Measurements from ENCODE around the gene ALKBH8. TPM values are rescaled to one million over a fixed set of nuclear protein-coding genes. Genes with fewer than 3 reads are reported as not detected.

Gene ALKBH8
- total RNA-seq, 1 experiment from 2014 or later: 9.1 TPM

DNA sequence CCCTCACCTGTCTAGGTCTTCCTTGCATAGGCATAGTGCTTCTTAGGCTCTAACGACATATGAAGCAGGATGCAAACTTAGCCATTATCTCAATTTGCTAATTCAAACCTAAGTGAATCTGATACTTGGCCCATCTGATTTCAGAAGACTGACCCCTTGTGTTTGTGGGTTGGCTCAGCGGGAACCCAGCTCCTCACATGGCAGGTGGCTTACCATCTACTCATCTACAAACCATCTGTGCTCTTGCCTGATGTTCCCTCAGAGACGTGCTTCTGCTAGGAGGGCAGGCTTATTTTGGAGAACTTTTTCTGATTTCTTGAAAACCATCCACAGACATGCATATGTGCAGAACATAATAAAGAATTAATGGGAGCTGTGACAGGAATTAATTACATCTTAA is 40.6 kb upstream of the ALKBH8 start:
- TF ChIP-seq SIN3A (IDR thresholded peaks at IDR 0.05; ENCODE audit: borderline replicate concordance, insufficient read depth, low read depth, low read length) (no peak), POLR2AphosphoS5 (IDR thresholded peaks at IDR 0.05; ENCODE audit: low read depth, low read length) (no peak)
- TF ChIP-seq, protein P1, sequence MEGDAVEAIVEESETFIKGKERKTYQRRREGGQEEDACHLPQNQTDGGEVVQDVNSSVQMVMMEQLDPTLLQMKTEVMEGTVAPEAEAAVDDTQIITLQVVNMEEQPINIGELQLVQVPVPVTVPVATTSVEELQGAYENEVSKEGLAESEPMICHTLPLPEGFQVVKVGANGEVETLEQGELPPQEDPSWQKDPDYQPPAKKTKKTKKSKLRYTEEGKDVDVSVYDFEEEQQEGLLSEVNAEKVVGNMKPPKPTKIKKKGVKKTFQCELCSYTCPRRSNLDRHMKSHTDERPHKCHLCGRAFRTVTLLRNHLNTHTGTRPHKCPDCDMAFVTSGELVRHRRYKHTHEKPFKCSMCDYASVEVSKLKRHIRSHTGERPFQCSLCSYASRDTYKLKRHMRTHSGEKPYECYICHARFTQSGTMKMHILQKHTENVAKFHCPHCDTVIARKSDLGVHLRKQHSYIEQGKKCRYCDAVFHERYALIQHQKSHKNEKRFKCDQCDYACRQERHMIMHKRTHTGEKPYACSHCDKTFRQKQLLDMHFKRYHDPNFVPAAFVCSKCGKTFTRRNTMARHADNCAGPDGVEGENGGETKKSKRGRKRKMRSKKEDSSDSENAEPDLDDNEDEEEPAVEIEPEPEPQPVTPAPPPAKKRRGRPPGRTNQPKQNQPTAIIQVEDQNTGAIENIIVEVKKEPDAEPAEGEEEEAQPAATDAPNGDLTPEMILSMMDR (IDR thresholded peaks at IDR 0.05): peak; percentile 54
- H3K27me3 ChIP-seq (ENCODE audit: control insufficient read depth, insufficient read depth, low read length): no peaks in the 10 kb centered on the region
- ATAC-seq: no peak

DNA sequence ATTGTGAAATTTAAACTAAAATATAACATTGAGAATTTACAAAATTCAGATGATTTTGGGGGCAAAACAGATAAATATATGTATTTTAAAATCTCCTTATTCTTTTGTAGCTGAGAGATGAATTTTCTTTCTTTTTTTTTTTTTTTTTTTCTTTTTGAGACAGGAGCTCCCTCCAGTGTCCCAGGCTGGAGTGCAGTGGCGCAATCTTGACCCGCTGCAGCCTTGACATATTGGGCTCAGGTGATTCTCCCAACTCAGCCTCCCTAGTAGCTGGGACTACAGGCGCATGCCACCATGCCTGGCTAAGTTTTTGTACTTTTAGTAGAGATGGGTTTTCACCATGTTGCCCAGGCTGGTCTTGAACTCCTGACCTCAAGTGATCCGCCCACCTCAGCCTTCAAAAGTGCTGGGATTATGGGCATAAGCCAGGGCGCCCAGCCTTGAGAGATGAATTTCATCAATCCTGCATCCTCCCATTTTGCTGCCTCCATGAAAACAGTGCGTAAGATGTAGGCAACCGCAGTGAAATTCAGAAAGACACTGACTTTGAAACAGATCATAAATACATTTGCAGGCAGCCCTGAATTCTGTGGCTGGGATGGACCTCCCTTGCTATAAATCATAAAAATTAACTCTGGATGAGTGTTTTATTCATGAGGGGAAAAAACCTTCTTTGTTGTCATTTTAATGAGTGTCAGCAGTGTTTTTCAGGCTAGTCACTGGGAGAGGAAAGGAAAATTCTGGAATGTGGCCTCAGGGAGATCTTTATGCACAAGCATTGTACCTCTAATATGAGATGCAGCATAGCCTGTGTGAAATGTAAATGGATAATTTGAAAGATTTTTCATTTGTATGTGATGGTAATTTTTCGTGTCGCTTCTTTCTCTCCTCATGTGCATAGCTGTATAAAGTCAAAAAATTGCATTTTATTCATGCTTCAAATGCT is 39.8 kb upstream of the ALKBH8 start:
- H3K27ac ChIP-seq (ENCODE audit: low read length): no peak overlapping the region
- no TSS peak for BruUV-seq (replicated peaks)
- in situ Hi-C loops (cut with HindIII; ENCODE audit: low pct_unique_long_range_greater_than_20kb, low sequenced_read_pairs): no loop called here
- ATAC-seq (no peak), DNase-seq (ENCODE audit: low read depth, low spot score) (no peak)
- H3K4me1 ChIP-seq (ENCODE audit: control insufficient read depth, insufficient read depth, low read length): no peaks in the 10 kb centered on the region
- POLR2A ChIA-PET: no interaction called here
- TF ChIP-seq, protein P1 (IDR thresholded peaks at IDR 0.05): peak; percentile 54; the same call in 1 of the 2 replicates
- no peak for TF ChIP-seq TCF7L2 (IDR thresholded peaks at IDR 0.05; ENCODE audit: low read depth, low read length)
- intact Hi-C loops (cut with micrococcal nuclease; ENCODE audit: unreplicated experiment): no loop called here
- CTCF ChIA-PET: interaction anchor here (0.5 to 1.3 kb wide), 4 partner anchors 25 to 453 kb away, joined by 3 to 7 read pairs (median 4); no protein-coding TSS in a partner anchor
- H3K27me3 ChIP-seq (ENCODE audit: control insufficient read depth, insufficient read depth, low read length): no peaks in the 10 kb centered on the region
- H3K9me3 ChIP-seq (ENCODE audit: control insufficient read depth, insufficient read depth, low read depth, low read length): no peaks in the 10 kb centered on the region
- H3K36me3 ChIP-seq (ENCODE audit: control insufficient read depth, insufficient read depth, low read length): no peaks in the 10 kb centered on the region
- no peak overlapping the region for H3K4me3 ChIP-seq (ENCODE audit: low read depth in 2 of 2, low read length in 2 of 2)

More for the DNA sequence above, 40.6 kb upstream of the ALKBH8 start:
- in situ Hi-C loops (cut with HindIII; ENCODE audit: low pct_unique_long_range_greater_than_20kb, low sequenced_read_pairs) (no loop called here), intact Hi-C loops (cut with micrococcal nuclease; ENCODE audit: unreplicated experiment) (no loop called here)
- POLR2A ChIA-PET: interaction anchor here (0.7 kb wide), 1 partner anchor 74 kb away, joined by 5 read pairs; no protein-coding TSS in a partner anchor
- Histone ChIP-seq H3K36me3 (ENCODE audit: control insufficient read depth, insufficient read depth, low read length) (no peaks in the 10 kb centered on the region), H3K9me3 (ENCODE audit: control insufficient read depth, insufficient read depth, low read depth, low read length) (no peaks in the 10 kb centered on the region), H3K27ac (ENCODE audit: low read length) (no peak overlapping the region), H3K4me1 (ENCODE audit: control insufficient read depth, insufficient read depth, low read length) (no peaks in the 10 kb centered on the region), H3K4me3 (ENCODE audit: low read depth in 2 of 2, low read length in 2 of 2) (no peak overlapping the region)
- no TSS peak for BruUV-seq (replicated peaks)
- DNase-seq (ENCODE audit: low read depth, low spot score): no peak
- CTCF ChIA-PET: interaction anchor here (0.5 kb wide), 1 partner anchor 36 kb away, joined by 3 read pairs; no protein-coding TSS in a partner anchor

DNA sequence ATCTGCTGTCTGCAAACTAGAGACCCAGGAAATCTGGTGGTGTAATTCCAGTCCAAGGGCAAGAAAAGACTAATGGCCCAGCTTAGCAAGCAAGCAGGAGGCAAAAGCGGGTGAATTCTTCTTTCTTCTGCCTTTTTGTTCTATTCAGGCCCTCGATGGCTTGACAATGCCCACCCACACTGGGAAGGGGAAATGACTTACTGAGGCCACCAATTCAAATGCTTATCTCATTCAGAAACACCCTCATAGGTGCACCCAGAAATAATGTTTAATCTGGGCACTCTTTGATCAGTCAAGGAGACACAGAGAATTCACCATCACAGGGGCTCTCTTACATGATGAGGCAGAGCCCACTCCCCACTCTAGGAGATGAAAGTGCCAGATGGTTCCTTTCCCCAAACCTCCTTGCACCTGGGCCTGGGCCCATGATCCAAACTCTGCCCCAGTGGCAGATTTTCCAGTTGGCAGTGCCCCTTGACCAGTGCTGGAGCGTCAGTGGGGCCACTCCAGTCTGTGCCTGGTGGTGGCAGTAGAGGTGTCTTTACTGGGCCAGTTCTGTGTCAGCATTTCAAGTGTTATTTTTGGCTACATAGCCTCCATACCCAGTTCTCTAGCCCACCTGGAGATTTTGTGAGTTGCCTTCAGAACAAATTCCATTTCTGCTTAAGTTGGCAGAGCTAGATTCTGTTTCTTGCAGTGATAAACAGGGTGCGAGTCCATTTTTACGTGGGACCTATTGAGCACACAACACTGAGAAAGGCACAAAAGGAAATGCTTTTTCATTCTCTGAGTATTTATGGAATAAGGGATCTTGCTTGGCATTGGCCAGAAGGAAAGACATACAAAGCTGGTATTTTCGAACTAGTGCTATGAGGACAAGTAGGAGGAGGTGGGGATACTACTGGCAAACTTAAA is 32.9 kb upstream of the ALKBH8 start:
- intact Hi-C loops (cut with micrococcal nuclease; ENCODE audit: unreplicated experiment): no loop called here
- CTCF ChIA-PET: interaction anchor here (0.6 kb wide), 1 partner anchor 13 kb away, joined by 4 read pairs; no protein-coding TSS in a partner anchor

More for the DNA sequence above, 32.9 kb upstream of the ALKBH8 start:
- TF ChIP-seq, protein P2, sequence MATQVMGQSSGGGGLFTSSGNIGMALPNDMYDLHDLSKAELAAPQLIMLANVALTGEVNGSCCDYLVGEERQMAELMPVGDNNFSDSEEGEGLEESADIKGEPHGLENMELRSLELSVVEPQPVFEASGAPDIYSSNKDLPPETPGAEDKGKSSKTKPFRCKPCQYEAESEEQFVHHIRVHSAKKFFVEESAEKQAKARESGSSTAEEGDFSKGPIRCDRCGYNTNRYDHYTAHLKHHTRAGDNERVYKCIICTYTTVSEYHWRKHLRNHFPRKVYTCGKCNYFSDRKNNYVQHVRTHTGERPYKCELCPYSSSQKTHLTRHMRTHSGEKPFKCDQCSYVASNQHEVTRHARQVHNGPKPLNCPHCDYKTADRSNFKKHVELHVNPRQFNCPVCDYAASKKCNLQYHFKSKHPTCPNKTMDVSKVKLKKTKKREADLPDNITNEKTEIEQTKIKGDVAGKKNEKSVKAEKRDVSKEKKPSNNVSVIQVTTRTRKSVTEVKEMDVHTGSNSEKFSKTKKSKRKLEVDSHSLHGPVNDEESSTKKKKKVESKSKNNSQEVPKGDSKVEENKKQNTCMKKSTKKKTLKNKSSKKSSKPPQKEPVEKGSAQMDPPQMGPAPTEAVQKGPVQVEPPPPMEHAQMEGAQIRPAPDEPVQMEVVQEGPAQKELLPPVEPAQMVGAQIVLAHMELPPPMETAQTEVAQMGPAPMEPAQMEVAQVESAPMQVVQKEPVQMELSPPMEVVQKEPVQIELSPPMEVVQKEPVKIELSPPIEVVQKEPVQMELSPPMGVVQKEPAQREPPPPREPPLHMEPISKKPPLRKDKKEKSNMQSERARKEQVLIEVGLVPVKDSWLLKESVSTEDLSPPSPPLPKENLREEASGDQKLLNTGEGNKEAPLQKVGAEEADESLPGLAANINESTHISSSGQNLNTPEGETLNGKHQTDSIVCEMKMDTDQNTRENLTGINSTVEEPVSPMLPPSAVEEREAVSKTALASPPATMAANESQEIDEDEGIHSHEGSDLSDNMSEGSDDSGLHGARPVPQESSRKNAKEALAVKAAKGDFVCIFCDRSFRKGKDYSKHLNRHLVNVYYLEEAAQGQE (IDR thresholded peaks at IDR 0.05; ENCODE audit: insufficient read depth in 1 of 2, low read depth in 2 of 2, low read length in 1 of 2): no peak
- TF ChIP-seq, protein P1 (IDR thresholded peaks at IDR 0.05): peak; percentile 79
- no TSS peak for BruUV-seq (replicated peaks)
- Histone ChIP-seq H3K27me3 (ENCODE audit: control insufficient read depth, insufficient read depth, low read length) (no peaks in the 10 kb centered on the region; the same call in 1 of the 2 replicates), H3K36me3 (ENCODE audit: control insufficient read depth, insufficient read depth, low read length) (no peaks in the 10 kb centered on the region), H3K4me3 (ENCODE audit: low read depth in 2 of 2, low read length in 2 of 2) (no peak overlapping the region), H3K4me1 (ENCODE audit: control insufficient read depth, insufficient read depth, low read length) (no peaks in the 10 kb centered on the region), H3K27ac (ENCODE audit: low read length) (no peak overlapping the region), H3K9me3 (ENCODE audit: control insufficient read depth, insufficient read depth, low read depth, low read length) (no peaks in the 10 kb centered on the region)
- no peak for DNase-seq (ENCODE audit: low read depth, low spot score)
- POLR2A ChIA-PET: interaction anchor here (0.7 kb wide), 1 partner anchor 88 kb away, joined by 11 read pairs; no protein-coding TSS in a partner anchor
- peak; percentile 93 for ATAC-seq
- in situ Hi-C loops (cut with HindIII; ENCODE audit: low pct_unique_long_range_greater_than_20kb, low sequenced_read_pairs): no loop called here

Measured in Panc1 (cell line).